HG02852 (cell line): ENCODE results near the gene DNAJA2.

Source experiments
- ATAC-seq: cut with Tn5 transposase; IDR thresholded peaks from one replicate; pipeline ENCODE4 v1.9.1; 2021; ENCODE audit warnings: mild to moderate bottlenecking, moderate library complexity; ENCODE audit not compliant: unreplicated experiment

The DNAJA2 gene

DNA sequence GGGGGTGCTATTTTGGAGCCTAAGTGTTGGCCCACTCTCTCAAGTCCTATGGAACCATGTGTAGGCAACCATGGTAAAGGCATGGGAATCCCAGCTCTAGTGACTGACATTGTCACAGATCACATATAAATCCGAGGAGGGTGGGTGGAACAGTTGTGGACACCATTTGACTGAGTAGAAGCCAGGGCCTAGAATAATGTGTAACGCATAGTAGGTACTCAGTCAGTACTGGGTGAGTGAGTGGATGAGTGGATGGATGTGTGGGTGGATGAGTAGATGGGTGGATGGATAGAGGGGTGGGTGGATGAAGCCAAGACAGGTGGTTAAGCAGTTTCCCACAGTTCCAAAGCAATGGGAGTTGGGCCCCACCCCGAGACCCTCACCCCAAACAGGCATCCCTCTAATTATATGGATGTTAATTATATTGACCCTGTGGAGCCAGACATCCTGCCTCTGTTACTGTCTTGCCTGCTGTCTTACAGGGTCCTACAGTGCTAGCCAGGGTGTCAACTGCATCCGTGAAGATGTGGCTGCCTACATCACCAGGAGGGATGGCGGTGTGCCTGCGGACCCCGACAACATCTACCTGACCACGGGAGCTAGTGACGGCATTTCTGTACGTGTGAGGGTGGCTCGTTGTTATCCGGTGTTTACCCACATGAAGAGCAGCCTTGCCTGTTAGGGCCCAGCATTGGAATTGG, 67.0 kb downstream of the DNAJA2 start:
- ATAC-seq, result no peak
